ENCODE results near the gene MOB3B. TPM values are rescaled to one million over a fixed set of nuclear protein-coding genes. Genes with fewer than 3 reads are reported as not detected.

The MOB3B gene
- total RNA-seq, 1 donor from 2014 or later, result 0.91 TPM

DNA sequence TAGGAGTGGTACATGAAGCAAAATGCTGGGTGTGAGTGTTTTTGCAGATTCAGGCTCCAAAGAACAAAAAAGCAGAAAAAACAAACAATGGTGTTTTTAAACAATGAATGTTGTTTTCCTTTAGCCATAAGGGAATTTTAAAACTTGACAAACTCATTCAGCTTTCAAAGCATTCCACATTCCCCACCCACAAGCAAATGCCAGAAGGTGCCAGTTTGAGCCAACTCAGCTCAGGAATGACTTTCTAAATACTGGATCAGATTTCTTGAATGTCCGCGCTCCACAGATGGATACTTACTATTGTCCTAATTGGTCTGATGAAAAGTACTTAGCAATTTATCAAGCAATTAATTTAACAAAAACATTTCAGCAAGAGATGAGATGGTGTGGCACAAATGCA is 12.9 kb upstream of the MOB3B start:
- ATAC-seq (no peak), DNase-seq (ENCODE audit: low spot score) (no peak)

DNA sequence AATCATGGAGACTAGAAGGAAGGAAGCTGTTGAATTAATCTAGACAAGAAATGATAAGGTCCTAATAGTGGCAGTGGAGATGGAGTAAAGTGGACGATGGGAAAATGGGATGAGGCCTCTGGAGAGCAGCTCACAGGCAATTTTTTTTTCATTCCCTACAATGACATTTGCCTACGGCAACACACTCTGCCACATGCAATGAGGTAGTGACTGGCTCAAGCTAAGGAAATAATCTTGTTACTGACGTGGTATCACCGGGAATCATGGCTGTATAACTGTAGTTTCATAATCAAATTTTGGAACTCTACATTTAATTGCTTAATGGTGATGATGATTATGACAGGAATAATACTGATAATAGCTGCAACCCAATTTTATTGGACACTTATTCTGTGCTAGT is 12.1 kb upstream of the MOB3B start:
- ATAC-seq (no peak), DNase-seq (ENCODE audit: low spot score) (no peak)

DNA sequence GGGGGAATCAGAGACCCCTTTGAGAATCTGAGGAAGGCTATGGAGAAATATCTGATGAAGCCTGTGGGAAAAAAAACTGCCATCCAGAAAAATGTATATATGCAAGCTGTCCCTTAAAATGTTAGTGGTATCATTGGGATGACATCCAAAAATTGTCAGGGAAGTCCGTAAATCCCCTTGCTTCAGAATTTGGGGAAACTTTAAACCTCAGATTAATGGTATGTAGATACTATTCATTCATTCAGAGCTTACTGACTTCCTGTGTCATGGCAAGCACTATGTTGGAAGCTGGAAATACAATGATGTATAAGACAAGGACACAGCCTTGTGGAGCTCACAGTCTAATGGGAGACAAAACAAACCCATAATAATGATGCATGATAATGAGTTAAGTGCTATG is 10.9 kb upstream of the MOB3B start:
- ATAC-seq (no peak), DNase-seq (ENCODE audit: low spot score) (no peak)

DNA sequence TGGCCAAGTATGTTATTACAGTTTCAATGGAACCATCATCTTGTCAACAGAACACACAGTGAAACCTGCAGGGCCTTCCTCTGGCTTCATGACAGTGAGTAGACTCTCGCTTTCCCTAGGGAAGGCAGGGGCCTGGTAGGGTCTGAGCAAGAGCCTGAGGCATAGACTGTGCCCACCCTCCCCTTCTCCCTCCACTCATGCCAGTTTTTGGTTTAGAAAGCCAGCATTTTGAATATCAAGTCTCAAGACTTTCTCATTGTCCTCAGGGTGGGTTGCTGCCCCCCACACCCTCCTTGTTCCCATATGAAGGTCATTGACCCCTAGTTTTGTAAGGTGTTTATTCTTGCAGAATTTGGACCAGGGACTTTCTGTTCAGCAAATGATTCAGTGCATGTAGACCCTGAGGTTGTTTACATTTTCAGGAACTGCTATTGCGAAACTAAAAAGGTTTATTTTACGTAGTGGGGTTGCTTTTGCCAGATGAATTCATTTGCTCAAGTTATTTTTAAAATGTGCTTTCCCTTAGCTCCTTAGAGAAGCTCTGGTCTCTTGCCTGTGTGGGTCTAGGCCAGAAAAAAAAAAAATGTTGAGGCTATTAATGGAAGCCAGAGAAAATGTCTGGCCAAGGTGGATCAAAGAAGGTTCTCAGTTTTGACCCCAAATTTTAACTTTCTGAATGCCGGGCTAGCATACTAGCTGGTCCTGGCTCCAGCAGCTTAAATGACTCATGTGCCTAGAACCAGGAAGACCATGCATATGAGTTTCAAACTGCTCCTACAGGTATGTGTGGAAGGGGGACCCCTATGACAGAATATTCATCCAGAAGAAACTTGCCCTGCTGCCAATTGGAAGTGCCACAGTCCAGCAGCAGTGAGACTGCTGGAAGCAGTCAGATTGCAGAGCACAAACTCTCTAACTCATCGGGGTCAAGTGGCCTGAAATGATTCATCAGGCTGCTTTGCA is 10.1 kb upstream of the MOB3B start:
- ATAC-seq, result peak; percentile 81

DNA sequence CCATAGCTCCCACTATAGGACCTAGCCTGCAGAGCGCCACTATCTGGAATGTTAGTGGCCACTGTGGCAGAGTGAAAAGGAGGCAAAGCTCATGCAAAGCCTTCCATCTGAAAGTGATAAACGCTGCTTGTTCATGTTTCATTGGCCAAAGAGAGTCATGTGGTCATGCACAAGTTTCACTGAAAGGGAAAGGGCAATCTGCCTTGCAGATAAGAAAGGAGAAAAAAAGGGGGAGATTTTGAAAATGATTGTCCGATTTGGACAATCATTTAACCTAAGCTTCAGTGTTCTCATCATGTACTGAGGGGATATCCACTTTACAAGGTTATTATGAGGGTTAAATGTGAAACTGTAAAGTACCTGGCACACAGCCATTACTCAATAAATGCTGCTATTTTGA is 9.0 kb upstream of the MOB3B start:
- no peak for ATAC-seq

More for the DNA sequence above, 10.1 kb upstream of the MOB3B start:
- peak; percentile 52 for DNase-seq (ENCODE audit: low spot score)

DNA sequence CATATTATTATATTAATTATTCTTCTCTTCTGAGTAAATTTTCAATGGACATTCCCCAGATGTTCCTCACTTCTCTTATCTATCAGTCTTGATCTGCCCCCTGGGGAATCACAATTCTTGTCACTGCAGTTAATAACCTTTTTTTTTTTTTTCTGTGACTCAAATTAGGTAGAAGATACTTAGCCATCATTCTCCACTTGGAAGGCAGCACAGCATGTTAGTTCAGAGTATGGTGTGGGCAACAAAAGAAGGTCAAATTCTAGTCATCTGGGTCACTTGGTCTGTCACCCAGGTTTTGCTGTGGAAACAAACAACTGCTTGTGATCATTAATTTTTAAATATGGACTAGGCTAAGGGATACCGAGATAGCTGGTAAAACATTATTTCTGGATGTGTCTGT is 8.1 kb upstream of the MOB3B start:
- DNase-seq (ENCODE audit: low spot score) (no peak), ATAC-seq (no peak)

More for the DNA sequence above, 9.0 kb upstream of the MOB3B start:
- no peak for DNase-seq (ENCODE audit: low spot score)

DNA sequence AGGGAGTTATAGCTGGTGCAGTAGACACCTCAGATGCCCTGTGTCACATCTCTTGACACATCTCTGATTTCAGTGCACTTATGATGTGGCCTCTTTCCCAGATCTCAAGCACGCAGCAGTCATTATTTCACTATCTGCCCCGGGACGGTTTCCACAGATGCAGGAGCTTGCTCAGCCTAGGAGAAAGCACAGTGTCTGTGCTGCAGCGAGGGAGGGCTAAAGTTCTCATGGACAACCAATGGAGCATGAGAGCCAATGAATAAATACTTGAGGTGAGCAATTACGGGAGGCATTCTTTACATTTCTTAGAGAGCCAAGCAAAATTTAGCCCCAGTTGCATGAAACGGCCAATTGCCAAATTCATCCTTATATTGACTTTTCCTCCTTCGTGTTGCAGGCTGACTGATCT is 7.4 kb upstream of the MOB3B start:
- ATAC-seq (peak; percentile 24), DNase-seq (ENCODE audit: low spot score) (no peak)

DNA sequence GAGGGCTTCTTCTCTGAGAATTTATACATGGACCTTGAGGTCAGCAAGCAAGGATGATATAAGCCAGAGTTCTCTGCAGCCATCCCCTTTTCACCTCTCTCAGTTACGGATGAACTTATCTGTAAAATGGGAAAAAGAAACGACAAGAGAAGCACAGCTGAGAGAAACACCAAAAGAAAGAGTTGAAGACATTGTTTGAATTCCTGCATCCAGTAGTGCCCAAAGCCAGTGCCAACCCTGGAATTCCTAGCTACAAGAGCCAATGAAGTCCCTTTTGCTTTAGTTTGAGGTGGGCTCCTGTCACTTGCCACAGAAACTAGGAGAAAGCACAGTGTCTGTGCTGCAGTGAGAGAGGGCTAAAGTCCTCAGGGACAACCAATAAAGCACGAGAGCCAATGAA is 6.6 kb upstream of the MOB3B start:
- ATAC-seq, result no peak
- DNase-seq (ENCODE audit: low spot score), result no peak

DNA sequence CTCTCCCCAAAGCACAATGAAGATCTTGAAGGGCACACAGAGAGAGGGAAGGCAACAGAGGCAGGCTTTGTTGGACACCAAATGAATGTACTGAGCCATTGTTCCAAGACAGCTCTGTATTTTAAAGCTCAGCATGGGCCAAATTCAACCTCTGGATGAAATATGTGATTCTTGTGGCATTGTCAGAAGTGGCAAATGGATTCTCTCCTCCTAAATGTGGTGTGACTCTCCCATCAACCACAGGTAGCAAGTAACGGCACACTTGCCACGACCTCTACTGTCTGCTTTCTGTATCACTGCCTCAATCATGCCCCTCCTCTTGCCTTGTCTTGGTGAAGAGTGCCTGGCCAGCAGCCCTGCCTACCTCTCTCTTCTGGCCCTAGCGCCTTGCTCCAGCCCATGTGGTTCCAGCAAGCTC is 6.1 kb upstream of the MOB3B start:
- DNase-seq (ENCODE audit: low spot score), result no peak
- no peak for ATAC-seq

DNA sequence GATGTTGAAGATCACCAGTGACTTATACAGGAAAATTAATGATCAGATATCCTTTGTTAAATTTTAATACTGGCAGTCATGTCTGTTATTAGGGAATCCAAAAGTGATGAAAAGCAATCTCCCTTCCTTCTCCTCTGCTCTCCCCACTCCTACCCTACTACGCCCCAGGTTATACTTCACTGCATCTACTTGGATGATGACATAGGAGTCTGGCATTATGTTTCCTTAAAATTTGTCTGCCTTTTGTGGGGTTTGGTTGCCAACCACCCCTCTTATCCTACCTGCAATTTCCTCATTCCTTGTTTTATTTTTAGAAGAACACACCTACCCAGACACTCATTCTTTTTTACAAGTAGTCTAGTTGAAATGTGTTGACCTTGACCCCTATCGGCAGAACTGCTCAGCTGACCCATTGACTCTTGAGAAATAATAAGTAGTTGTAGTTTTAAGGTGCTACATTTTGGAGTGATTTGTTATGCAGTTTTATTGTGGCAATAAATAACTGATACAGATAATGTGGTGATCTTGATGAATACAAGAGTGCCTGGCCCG is 5.1 kb upstream of the MOB3B start:
- ATAC-seq (no peak), DNase-seq (ENCODE audit: low spot score) (no peak)

DNA sequence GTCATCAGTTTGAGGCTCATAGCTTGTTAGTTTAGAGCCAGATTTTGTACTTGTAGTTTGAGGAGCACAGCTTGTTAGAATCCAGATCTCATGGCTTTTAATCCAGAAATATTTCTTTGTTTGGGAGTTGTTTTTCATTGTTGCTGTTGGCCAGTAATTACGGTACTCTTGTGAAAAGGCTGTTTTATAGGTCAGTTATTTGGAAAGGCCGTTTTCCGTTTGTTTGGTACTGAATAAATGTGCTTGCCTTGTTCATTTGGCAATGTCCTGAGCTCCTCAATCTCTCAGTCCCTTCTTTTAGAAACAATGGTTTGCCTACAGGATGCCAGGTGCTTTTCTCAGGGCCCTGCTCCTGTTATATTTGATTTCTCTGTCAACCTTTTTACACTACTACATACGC is 4.5 kb upstream of the MOB3B start:
- ATAC-seq (no peak), DNase-seq (ENCODE audit: low spot score) (no peak)

DNA sequence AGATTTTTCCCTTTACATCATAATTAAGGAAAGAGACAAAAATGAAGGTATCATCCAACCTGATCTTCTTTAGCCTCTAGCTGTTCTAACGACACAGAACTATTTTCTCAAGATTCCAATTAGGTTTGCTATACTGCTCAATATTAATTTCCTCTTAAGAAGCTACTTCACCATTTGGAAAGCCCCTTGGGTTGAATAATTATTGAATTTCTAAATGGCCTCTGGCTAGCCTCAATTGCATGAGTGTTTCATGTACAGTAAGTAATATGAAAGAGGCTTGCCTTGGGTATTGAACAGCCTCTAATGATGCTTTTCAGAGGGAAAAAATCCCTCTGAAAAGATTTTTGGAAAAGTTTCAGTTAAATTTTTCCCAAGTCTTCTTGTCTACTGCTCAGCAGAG is 3.7 kb upstream of the MOB3B start:
- no peak for DNase-seq (ENCODE audit: low spot score)
- ATAC-seq, result no peak

DNA sequence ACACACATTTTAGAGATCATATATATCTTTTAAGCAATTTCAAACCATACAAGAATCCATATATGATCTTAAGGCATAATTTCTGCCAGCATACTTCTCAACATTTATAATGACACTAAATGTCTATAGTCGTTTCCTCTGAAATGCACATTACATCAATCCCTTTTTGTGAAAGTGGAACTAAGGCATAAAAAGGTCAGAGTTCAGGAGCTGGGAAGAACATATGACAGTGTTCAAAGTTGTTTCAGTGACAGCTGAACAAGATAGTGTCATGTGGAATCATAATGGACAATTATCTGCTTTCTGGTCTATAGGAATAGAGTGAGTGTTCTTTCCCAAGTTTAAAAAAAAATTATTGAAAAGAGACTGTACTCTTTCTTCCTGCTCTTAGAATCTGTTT is 2.4 kb upstream of the MOB3B start:
- ATAC-seq (no peak), DNase-seq (ENCODE audit: low spot score) (no peak)

DNA sequence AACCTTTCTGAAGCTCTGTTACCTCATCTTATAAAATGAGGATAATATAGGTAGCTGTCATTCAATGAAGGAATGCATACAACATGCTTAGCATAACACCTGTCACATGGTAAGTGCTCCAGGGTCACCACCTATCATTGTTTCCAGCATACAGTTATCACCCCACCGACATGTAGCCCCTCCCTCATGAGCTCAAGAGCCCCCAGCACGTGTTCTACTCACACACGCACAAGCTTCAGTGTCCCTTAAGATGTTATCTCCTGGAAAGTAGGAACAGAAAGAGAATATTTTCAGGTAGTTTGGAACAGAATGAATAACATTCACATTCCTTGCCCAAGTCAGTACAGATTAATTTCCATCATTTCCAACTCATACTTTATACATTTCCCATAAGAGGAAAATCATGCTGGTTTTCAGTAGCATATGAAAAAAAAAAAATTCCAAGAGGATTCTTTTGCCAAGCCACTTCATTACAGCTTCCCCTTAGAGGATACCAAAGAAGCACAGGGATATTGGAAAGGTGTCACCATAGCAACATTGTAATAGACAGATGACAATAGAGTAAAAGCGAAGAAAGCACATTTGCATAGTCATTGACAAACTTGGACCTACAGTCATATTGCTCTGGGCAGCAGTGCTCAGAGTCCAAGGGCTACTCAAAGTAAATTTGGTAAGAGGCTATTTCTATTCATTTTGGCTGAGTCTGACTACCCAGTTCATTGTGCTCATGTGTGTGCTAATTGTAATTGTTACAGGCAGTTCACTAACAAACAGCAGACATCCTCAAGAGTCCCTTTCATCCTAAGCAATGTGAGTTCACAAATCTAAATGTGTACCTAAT is 1.5 kb upstream of the MOB3B start:
- DNase-seq (ENCODE audit: low spot score) (no peak), ATAC-seq (peak; percentile 45)

DNA sequence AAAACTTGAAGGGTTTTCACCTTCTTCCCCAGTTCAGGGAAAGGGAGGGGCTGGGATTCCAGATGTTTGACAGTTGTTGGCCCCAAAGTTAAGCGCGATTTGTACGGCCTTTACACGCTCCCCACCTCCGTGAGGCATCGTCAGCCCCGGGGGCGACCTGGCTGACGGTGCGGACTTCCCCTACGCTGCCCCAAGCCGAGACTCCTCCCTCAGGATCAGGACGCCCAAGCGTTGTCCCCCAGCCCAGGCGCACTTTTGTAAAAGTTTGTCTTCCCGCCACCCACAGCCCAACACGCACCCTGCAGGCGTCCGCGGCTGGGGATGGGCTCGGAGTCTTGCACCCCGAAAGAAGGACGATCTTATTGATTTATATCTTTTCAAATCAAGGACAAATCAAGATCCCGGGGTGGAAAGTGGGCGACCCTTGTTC is 713 bp downstream of the MOB3B start:
- ATAC-seq (peak; percentile 59), DNase-seq (ENCODE audit: low spot score) (peak; percentile 55)

DNA sequence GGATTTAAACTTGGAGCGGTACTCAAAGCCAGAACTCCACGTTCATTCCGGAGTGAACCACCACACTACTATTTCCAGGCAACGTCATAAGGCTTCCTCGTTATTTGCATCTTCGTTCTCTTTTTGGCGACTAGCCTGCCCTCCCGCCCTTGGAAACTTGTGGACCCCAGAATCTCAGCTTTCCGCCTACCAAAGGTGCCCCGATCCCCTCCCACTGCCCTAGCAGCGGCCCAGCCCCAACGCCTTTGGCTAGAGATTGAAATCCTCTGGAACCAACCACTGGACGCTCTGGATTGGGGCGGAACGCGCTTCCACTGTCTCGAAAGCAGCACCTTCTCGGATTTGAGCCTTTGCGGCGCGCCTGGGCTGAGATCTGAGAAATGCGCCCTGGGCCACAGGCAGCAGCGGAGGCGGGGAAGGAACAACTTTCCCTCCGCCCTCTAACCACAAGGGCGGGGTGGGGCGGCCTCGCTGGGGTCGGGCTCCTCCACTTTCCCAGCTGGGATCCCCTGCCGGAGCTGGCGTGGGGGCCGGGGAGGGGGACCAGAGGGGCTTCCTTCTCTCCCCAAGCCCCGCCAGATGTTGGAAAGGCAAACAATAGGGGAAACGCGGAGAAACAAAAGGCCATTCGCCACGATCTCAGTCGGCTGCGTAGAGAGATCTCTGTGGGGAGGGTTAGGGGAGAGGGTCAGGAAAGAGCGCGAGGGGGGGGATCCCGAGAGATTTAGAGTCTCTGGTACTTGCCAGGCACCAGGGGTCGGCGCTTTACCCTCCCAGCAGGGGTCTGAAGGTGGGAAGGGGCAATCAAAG is 1.3 kb downstream of the MOB3B start:
- DNase-seq (ENCODE audit: low spot score) (peak; percentile 60), ATAC-seq (peak; percentile 57)

DNA sequence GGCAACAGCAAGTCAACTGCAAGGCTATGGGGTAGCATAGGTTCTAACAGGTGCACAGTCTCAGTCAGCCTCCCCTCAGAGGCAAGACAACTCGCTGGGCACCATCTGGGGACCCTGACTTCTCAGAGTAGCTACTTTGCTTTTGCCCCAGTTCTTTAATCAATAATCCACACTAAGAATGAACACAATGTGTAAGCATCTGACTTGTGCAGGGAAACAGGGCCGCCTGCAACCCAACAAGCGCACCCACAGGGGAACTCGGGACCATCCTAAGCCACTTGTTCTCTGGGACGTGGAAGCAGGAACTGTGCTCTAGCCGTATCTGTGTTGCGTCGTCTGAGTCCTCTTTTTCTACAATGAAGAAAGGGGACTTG is 1.9 kb downstream of the MOB3B start:
- no peak for DNase-seq (ENCODE audit: low spot score)
- no peak for ATAC-seq

DNA sequence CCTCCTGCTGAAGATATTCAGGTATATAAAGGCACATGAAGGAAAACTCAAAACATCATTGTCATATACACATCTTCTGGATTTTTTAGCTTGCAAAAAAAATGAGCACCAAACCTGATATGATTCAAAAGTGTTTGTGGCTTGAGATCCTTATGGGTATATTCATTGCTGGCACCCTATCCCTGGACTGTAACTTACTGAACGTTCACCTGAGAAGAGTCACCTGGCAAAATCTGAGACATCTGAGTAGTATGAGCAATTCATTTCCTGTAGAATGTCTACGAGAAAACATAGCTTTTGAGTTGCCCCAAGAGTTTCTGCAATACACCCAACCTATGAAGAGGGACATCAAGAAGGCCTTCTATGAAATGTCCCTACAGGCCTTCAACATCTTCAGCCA is 5.4 kb downstream of the MOB3B start, which contains the start of gene IFNK:
TSS of gene IFNK (plus strand) at position 55 of the 400 bp plus-strand sequence. CDS start at position 102, 47 bp downstream.
- DNase-seq (ENCODE audit: low spot score) (no peak), ATAC-seq (no peak)

DNA sequence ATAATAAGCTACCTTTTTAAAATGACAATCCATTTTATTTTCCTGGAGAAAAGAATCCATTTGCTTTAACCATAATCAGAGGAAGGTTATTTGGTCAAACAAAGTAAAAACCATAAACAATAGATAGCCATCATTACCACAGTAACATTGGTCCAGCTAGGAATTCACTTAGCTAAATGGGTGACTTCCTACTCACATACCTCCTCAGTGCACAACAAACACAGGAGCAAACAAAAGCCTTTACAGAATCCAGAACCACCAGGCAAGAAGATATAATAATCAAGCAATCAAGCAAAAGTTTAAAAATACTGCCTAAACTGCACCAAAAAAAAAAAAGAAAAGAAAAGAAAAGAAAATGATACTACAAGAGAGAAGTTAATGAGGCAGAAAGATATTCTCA is 6.5 kb downstream of the MOB3B start:
- no peak for ATAC-seq
- DNase-seq (ENCODE audit: low spot score), result no peak

DNA sequence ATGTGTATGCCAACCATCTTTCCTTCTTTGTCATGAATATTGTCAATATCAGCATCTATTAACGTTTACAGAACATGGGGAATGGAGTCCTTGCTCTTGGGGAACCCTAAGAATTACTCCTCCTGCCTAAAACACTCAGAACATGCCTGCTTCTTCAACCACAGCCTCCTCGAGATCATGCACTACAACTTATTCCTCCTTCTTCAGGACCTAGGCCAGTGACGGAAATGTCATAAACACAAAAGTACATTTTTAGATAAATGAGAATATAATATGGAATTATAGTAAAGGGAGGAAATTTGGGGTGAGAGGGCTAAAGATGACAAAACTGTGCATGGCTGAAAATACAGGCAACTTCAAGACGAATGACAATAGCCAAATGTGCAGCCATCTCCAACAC is 8.6 kb downstream of the MOB3B start:
- DNase-seq (ENCODE audit: low spot score) (no peak), ATAC-seq (no peak)

Measured in left lobe of liver (tissue), 2 donors.